ENCODE data around the gene TAF9. TPM values are rescaled to one million over a fixed set of nuclear protein-coding genes. Genes with fewer than 3 reads are reported as not detected.
"Not testable (repeated sequence)": the region's sequence is repeated elsewhere in the genome, so short reads cannot be mapped to it uniquely, and the experiment has no call there.

Gene TAF9
- total RNA-seq, 4 donors from 2014 or later = 35.3 to 58.6 (median 45.6) TPM

- no peak for ATAC-seq
- in situ Hi-C loops (cut with MboI; ENCODE audit: low sequenced_read_pairs in 4 of 4) = loop anchor here in 3 of 4 donors (10.0 to 25.0 kb wide), 3 partner anchors 260 to 285 kb away; partner anchors contain the start of gene SLC30A5 (in 2 of the 3)
- Histone ChIP-seq H3K9me3 (no peaks in the 10 kb centered on the region), H3K4me3 (no peak overlapping the region), H3K4me1 (peaks cover 25 to 28% of the 10 kb centered on the region in 2 donors), H3K36me3 (peaks cover 0 to 23% of the 10 kb centered on the region in 2 donors), H3K27me3 (no peaks in the 10 kb centered on the region), H3K27ac (no peak overlapping the region)
- intact Hi-C loops (cut with DNase I; ENCODE audit: low total_unique reads) = no loop called here
- TF ChIP-seq CTCF (IDR thresholded peaks at IDR 0.05 in 4 of 5, conservative IDR thresholded peaks at IDR 0.05 in 1 of 5) (no peak), POLR2A (IDR thresholded peaks at IDR 0.05) (no peak)
- DNase-seq = no peak
Observed at GRCh38 chr5:69372394-69372793, 3.1 kb upstream of the TAF9 start.

GRCh38 chr5:69370335-69370734 is 1.0 kb upstream of the TAF9 start:
- Histone ChIP-seq H3K36me3 (peaks cover 0 to 15% of the 10 kb centered on the region in 2 donors), H3K4me1 (peaks cover 25 to 29% of the 10 kb centered on the region in 2 donors), H3K27ac (peak overlapping the region; percentile 95 to 99 (median 98)), H3K4me3 (peak overlapping the region; percentile 85 to 90 (median 89))
- H3K27me3 ChIP-seq; intact Hi-C loops (cut with DNase I; ENCODE audit: low total_unique reads); H3K9me3 ChIP-seq; DNase-seq; ATAC-seq: not testable (repeated sequence)
- in situ Hi-C loops (cut with MboI; ENCODE audit: low sequenced_read_pairs in 4 of 4) = loop anchor here in 3 of 4 donors (10.0 to 25.0 kb wide), 3 partner anchors 258 to 283 kb away; partner anchors contain the start of gene SLC30A5 (in 2 of the 3)

- H3K4me1 ChIP-seq = peaks cover 35 to 36% of the 10 kb centered on the region in 2 donors
- intact Hi-C loops (cut with DNase I; ENCODE audit: low total_unique reads) = loop anchor here (1.0 to 2.0 kb wide), 5 partner anchors 36 to 326 kb away; partner anchors contain the start of genes CCDC125 and CDK7
- H3K4me3 ChIP-seq = peak overlapping the region; percentile 85 to 90 (median 89)
- peaks cover 0 to 14% of the 10 kb centered on the region in 2 donors for H3K36me3 ChIP-seq
- ATAC-seq (peak; percentile 71 to 73), DNase-seq (no peak)
- in situ Hi-C loops (cut with MboI; ENCODE audit: low sequenced_read_pairs in 4 of 4) = loop anchor here in 3 of 4 donors (10.0 to 25.0 kb wide), 4 partner anchors 256 to 324 kb away; partner anchors contain the start of gene SLC30A5 (in 2 of the 3)
- TF ChIP-seq POLR2A (IDR thresholded peaks at IDR 0.05) (no peak), CTCF (IDR thresholded peaks at IDR 0.05 in 4 of 5, conservative IDR thresholded peaks at IDR 0.05 in 1 of 5) (no peak)
- H3K9me3 ChIP-seq = no peaks in the 10 kb centered on the region
- H3K27ac ChIP-seq = peak overlapping the region; percentile 95 to 99 (median 98)
- H3K27me3 ChIP-seq = no peaks in the 10 kb centered on the region
Observed at GRCh38 chr5:69368458-69369339, 621 bp downstream of the TAF9 start.

GRCh38 chr5:69367697-69368279 is 1.5 kb downstream of the TAF9 start:
- ATAC-seq (no peak), DNase-seq (no peak)
- Histone ChIP-seq H3K4me3 (peak overlapping the region in 3 of 4 donors; percentile 85 to 90 (median 89)), H3K4me1 (peaks cover 35 to 36% of the 10 kb centered on the region in 2 donors), H3K27ac (peak overlapping the region in 3 of 4 donors; percentile 95 to 99 (median 96)), H3K36me3 (peaks cover 0 to 14% of the 10 kb centered on the region in 2 donors), H3K9me3 (no peaks in the 10 kb centered on the region), H3K27me3 (no peaks in the 10 kb centered on the region)
- intact Hi-C loops (cut with DNase I; ENCODE audit: low total_unique reads) (loop anchor here (2.0 kb wide), 2 partner anchors 35 to 325 kb away; partner anchors contain the start of gene CCDC125), in situ Hi-C loops (cut with MboI; ENCODE audit: low sequenced_read_pairs in 4 of 4) (loop anchor here in 3 of 4 donors (10.0 to 25.0 kb wide), 4 partner anchors 255 to 323 kb away; partner anchors contain the start of gene SLC30A5 (in 2 of the 3))
- TF ChIP-seq CTCF (IDR thresholded peaks at IDR 0.05 in 4 of 5, conservative IDR thresholded peaks at IDR 0.05 in 1 of 5) = no peak
- no peak for TF ChIP-seq POLR2A (IDR thresholded peaks at IDR 0.05)

All from gastrocnemius medialis (tissue), 4 donors.